Motor neuron (in vitro differentiated cells): ENCODE data around the gene PMM2. TPM values are rescaled to one million over a fixed set of nuclear protein-coding genes. Genes with fewer than 3 reads are reported as not detected.
A peak's percentile ranks its signal among the peaks of the same experiment; 100 is the strongest.

Experiments
- ATAC-seq, 8 experiments: fragments of 200-7000 bp; cut with Tn5 transposase; replicated peaks in 6 of 8; 2 replicates each; pipeline ENCODE4 v1.8.0; 2021; ENCODE audit warnings: mild to moderate bottlenecking in 8 of 8, moderate library complexity in 8 of 8
- H3K27ac ChIP-seq, 2 donors: fragments of 250-450 bp; sonication (Bioruptor Pico); 2 replicates each; pipeline ENCODE4 v1.9.0; 2021; ENCODE audit warnings: antibody characterized with exemption in 2 of 2, mild to moderate bottlenecking in 2 of 2, moderate library complexity in 1 of 2
- H3K4me1 ChIP-seq, 2 donors: fragments of 250-450 bp; sonication (Bioruptor Pico); replicated peaks in 1 of 2; 2 replicates each; pipeline ENCODE4 v1.6.1; 2021; ENCODE audit warnings: antibody characterized with exemption in 2 of 2, mild to moderate bottlenecking in 2 of 2, moderate library complexity in 1 of 2
- H3K4me3 ChIP-seq, 5 donors: fragments of 250-450 bp; sonication (Bioruptor Pico); 2 replicates each; pipeline ENCODE4 v1.9.0; 2021; ENCODE audit warnings: antibody characterized with exemption in 5 of 5, mild to moderate bottlenecking in 5 of 5, moderate library complexity in 4 of 5
- WGBS, 10 experiments: fragments of 450-650 bp; shearing (Covaris generic); methylation state at CpG; one replicate each; pipeline ENCODE4 v1.0.0; 2022; 5-methylcytosine and 5-hydroxymethylcytosine counted together
- in situ Hi-C, 9 experiments: fragments of 400-800 bp; cut with MboI; loops; one replicate each; pipeline ENCODE4 v1.15.0; 2021; ENCODE audit warnings: low sequenced_read_pairs in 9 of 9, low pct_unique_long_range_greater_than_20kb in 2 of 9; ENCODE audit not compliant: unreplicated experiment in 9 of 9
- total RNA-seq, 8 experiments: library from RNA; unstranded; fragments of 300-600 nt; gene quantifications; 2 replicates each; pipeline versions ENCODE4 v1.2.3 to v1.2.4, GENCODE V29; 2022

The PMM2 gene
- total RNA-seq, 8 experiments from 2014 or later = 14.5 to 58.6 (median 34.6) TPM

DNA sequence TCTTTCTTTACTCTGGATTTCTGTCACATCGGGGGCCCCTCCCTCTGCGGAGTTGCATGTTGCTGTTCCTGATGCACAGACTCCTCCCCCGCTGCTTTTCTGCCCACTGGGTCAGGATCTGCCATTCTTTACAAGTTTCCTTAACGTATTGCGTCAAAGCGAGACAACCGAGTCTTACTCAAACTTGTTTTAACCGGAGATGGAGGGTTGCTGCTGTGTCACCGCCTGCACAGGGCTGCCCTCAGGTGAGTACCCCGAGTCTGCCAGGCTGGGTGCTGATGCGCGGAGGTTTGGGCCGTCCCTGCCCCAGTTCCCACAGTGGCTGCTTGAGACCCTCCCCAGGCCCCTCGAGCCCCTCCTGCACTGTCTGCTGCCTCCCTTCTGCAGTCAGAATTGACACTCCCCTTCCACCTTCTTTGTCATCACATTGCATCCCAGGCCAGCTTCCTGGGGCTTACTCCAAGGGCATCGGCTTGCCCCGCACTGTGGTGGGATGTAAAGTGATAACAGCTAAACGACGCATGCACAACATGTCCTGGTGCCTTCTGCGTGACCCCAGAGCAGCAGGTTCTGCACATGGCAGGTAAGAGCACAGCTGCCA lies 51.9 kb downstream of the PMM2 start:
- 40 to 100% (median 75%) methylated on average over 1 to 9 of the region's 19 CpGs; no CpG with 5 or more reads in 4 of the 10 experiments for WGBS, 10 experiments
- Histone ChIP-seq H3K4me1 (peaks cover 5 to 8% of the 10 kb centered on the region in 2 donors), H3K27ac (no peak overlapping the region), H3K4me3 (no peak overlapping the region)
- in situ Hi-C loops = no loop called here
- no peak for ATAC-seq

DNA sequence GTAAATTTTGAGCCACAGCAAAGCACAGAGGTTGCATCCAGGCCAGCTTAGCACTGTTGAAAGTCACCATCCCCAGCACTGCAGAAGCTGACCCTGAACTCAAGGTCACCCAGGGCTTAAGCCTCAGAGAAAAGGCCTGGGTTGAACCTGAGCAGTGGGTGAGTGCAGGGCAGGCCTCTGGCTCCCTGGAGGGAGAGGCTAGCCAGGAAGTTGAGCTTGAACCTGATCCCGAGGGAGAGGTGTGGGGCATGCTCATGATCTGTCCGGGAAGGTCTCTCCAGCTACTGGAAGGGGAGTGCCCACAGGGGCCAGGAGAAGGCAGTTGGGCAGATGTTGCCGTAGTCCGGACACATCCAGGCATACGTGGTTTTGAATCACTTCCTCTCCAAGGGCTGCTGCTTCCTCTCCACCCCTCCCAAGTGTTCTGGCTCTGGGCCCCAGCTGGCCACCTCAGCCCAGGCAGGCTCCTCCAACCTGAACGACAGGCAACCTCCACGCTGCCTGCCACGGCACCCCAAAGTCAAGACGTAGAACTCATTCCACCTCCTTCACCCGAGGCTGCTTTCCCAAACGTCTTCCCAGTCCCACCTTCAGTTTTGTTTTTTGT lies 52.7 kb downstream of the PMM2 start:
- in situ Hi-C loops = no loop called here
- Histone ChIP-seq H3K27ac (no peak overlapping the region), H3K4me1 (peaks cover 5 to 8% of the 10 kb centered on the region in 2 donors), H3K4me3 (no peak overlapping the region)
- WGBS, 10 experiments = 60 to 95% (median 67%) methylated on average over 1 to 7 of the region's 11 CpGs; no CpG with 5 or more reads in 7 of the 10 experiments
- ATAC-seq = peak in 6 of 8 experiments; percentile 5 to 89 (median 59)

GRCh38 chr16:8851761-8852403 lies 54.2 kb downstream of the PMM2 start:
- no peak overlapping the region for H3K27ac ChIP-seq
- 54 to 100% (median 100%) methylated on average over 1 to 3 of the region's 8 CpGs; no CpG with 5 or more reads in 3 of the 10 experiments for whole genome bisulfite sequencing, 10 experiments
- H3K4me1 ChIP-seq = peaks cover 3 to 5% of the 10 kb centered on the region in 2 donors
- in situ Hi-C loops = no loop called here
- ATAC-seq = no peak
- H3K4me3 ChIP-seq = no peak overlapping the region

DNA sequence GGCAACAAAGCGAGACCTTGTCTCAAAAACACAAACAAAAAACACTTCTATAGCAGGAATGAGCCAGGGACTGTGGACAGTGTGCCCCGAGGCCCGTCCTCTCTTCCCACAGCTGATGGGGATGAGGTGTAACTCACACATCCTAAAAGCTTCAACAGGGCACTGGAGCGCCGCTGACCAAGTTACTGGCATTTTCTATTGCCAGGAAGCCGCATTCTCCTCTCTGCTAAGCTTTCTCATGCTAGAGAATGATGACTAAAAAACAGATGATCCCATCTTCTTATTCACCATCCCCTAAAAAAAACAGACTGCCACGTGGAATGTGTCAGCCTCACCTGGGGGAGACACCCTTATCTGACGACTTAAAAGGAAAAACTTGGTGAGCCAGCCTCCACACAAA lies 54.9 kb downstream of the PMM2 start:
- in situ Hi-C loops = no loop called here
- no peak overlapping the region for H3K27ac ChIP-seq

DNA sequence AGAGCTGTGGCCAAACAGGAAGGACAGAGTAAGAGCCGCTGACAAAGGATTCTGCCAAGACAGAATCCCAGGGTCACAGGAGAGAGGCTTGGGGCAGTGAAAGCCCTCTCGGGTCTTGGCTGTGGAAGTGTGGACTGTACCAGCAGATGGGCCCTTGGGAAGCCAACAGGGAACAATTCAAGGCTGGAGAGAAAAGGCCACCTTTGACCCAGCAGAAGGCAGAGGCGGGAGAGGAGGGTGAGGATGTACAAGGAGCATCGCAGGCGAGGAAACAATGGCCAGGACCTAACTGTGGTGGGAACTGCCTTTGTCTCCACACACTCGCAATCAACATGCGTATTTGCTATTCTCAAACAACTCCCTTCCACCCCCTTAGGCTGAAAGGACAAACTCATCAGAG lies 55.5 kb downstream of the PMM2 start:
- Histone ChIP-seq H3K4me1 (peaks cover 0 to 5% of the 10 kb centered on the region in 2 donors), H3K27ac (peak overlapping the region in 1 of 2 donors; percentile 33), H3K4me3 (no peak overlapping the region)
- ATAC-seq = no peak
- 43 to 100% (median 80%) methylated on average over 1 to 7 of the region's 7 CpGs; no CpG with 5 or more reads in 3 of the 10 experiments for WGBS, 10 experiments
- in situ Hi-C loops = no loop called here

More for the DNA sequence above, 54.9 kb downstream of the PMM2 start:
- H3K4me1 ChIP-seq = peaks cover 0 to 5% of the 10 kb centered on the region in 2 donors
- 60 to 100% (median 89%) methylated on average over 1 to 8 of the region's 8 CpGs; no CpG with 5 or more reads in 4 of the 10 experiments for WGBS, 10 experiments
- ATAC-seq = no peak
- no peak overlapping the region for H3K4me3 ChIP-seq

- 87 to 98% (median 95%) methylated on average over 2 to 7 of the region's 7 CpGs; no CpG with 5 or more reads in 4 of the 10 experiments for WGBS, 10 experiments
- Histone ChIP-seq H3K4me1 (peaks cover 0 to 5% of the 10 kb centered on the region in 2 donors), H3K4me3 (no peak overlapping the region), H3K27ac (no peak overlapping the region)
- ATAC-seq = no peak
- in situ Hi-C loops = no loop called here
Observed at GRCh38 chr16:8853611-8854010, 56.0 kb downstream of the PMM2 start.

GRCh38 chr16:8854298-8854948 lies 56.8 kb downstream of the PMM2 start:
- H3K4me3 ChIP-seq = no peak overlapping the region
- no peak for ATAC-seq
- peaks cover 0 to 2% of the 10 kb centered on the region in 2 donors for H3K4me1 ChIP-seq
- in situ Hi-C loops = no loop called here
- 70 to 100% (median 90%) methylated on average over 1 to 3 of the region's 9 CpGs; no CpG with 5 or more reads in 3 of the 10 experiments for WGBS, 10 experiments
- H3K27ac ChIP-seq = no peak overlapping the region

DNA sequence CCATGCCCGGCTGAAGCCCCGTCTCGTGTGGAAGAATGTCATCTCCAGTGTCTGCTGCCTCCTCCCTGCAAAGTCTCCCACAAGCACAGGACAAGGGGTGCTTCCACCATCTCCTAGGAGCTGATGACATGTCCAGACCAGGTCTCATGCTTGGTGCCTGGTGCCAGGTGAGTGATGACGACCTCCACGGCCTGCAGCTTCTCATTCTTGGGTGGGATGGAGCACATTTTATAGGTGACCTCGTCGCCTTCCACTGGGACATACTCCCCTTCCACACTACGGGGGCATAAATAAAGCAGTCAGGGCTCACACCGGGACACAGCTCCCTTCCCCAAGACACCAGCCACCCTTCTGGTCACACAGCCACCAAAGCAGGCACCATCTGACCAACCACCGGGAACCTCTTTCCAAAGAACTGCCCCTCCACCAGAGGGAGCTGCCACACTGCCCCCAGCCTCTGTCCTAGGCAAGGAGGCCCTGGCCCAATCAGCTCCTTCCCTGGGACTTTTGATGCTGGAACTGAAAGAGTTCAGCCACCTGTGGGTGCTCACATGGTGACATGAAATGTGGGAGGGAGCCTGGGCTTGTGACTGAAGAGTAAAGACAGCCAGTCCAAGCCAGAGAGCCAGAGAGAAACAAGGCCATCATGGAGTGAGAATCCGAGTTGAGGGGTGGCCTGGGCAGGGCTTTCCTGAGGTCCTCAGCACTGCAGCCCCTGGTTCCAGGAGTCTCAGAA lies 57.6 kb downstream of the PMM2 start:
- Histone ChIP-seq H3K4me3 (no peak overlapping the region), H3K4me1 (peaks cover 0 to 2% of the 10 kb centered on the region in 2 donors), H3K27ac (no peak overlapping the region)
- WGBS, 10 experiments = 84 to 100% (median 100%) methylated on average over 3 to 6 of the region's 11 CpGs; no CpG with 5 or more reads in 6 of the 10 experiments
- in situ Hi-C loops = no loop called here
- no peak for ATAC-seq

GRCh38 chr16:8855972-8856371 lies 58.3 kb downstream of the PMM2 start:
- peaks cover 0 to 2% of the 10 kb centered on the region in 2 donors for H3K4me1 ChIP-seq
- no peak overlapping the region for H3K27ac ChIP-seq
- no peak overlapping the region for H3K4me3 ChIP-seq
- in situ Hi-C loops = no loop called here
- ATAC-seq = no peak
- WGBS, 10 experiments = 40 to 70% (median 68%) methylated on average over 1 to 5 of the region's 5 CpGs; no CpG with 5 or more reads in 5 of the 10 experiments

GRCh38 chr16:8858994-8859912 lies 61.6 kb downstream of the PMM2 start:
- WGBS, 10 experiments = 80 to 100% (median 96%) methylated on average over 1 to 9 of the region's 31 CpGs; no CpG with 5 or more reads in 5 of the 10 experiments
- no peak overlapping the region for H3K4me3 ChIP-seq
- ATAC-seq = no peak
- in situ Hi-C loops = no loop called here
- H3K27ac ChIP-seq = no peak overlapping the region
- peaks cover 4 to 13% of the 10 kb centered on the region in 2 donors for H3K4me1 ChIP-seq

- ATAC-seq = no peak
- Histone ChIP-seq H3K4me1 (peaks cover 4 to 21% of the 10 kb centered on the region in 2 donors), H3K27ac (no peak overlapping the region), H3K4me3 (no peak overlapping the region)
- WGBS, 10 experiments = 60 to 100% (median 87%) methylated on average over 2 to 20 of the region's 25 CpGs; no CpG with 5 or more reads in 3 of the 10 experiments
- in situ Hi-C loops = no loop called here
Observed at GRCh38 chr16:8859913-8860881, 62.6 kb downstream of the PMM2 start.
